Muscle of arm (tissue), 12 donors: ENCODE data around the gene OBP2A. TPM values are rescaled to one million over a fixed set of nuclear protein-coding genes. Genes with fewer than 3 reads are reported as not detected.
"Not testable (repeated sequence)": the region's sequence is repeated elsewhere in the genome, so short reads cannot be mapped to it uniquely, and the experiment has no call there.

Source experiments
- DNase-seq: peaks from one replicate; pipeline ENCODE4 v3.0.0-alpha.2; 2013
- polyA plus RNA-seq, 12 donors: library from polyadenylated mRNA; unstranded; fragments of 120-200 nt; gene quantifications; one replicate each; pipeline ENCODE4 v1.2.1, GENCODE V29; 2013; ENCODE audit not compliant: insufficient read length in 12 of 12

OBP2A gene
- polyA plus RNA-seq, 12 donors, result not detected

DNA sequence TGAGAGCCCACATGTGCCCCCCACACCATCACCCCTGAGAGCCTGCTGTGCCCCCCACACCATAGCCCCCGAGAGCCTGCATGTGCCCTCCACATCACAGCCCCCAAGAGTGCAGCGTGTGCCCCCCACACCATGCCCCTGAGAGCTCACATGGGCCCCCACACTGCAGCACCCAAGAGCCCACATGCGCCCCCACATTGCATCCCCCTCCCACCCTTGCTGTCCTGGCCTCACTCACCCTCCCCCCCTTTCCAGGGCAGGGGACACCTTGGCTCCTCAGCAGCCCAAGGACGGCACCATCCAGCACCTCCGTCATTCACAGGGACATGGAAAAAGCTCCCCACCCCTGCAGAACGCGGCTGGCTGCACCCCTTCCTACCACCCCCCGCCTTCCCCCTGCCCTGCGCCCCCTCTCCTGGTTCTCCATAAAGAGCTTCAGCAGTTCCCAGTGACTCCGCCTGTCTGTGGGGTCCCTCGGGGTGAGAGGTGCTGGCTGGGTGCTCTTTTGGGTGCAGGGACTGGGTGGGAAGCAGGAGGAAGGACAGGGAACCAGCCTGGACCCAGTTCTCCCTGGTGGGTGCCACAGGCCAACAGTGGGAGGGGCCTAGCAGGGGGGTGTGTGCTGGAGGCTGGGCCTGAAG is 19.7 kb upstream of the OBP2A start:
- DNase-seq, result no peak

GRCh38 chr9:135526730-135527571 is 19.0 kb upstream of the OBP2A start:
- no peak for DNase-seq

DNA sequence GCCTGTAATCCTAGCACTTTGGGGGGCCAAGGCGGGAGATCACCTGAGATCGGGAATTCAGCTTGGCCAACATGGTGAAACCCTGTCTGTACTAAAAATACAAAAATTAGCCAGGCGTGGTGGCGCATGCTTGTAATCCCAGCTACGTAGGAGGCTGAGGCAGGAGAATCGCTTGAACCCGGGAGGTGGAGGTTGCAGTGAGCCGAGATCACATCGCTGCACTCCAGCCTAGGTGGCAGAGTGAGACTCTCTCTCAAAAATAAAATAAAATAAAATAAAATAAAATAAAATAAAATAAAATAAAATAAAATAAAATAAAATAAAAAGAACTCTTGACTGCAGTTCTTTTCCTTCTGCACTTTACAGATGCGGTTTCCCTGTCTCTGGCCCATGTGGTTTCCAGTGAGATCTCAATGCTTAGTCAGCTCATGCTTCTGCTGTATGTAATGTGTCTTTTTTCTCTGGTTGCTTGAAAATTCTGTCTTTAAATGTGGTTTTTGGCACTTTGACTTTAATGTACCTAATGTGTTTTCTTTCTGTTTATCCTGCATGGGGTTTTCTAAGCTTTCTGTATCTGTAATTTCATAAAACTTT is 17.0 kb upstream of the OBP2A start:
- not testable (repeated sequence) for DNase-seq

- no peak for DNase-seq
Measured at GRCh38 chr9:135530146-135530545, 15.8 kb upstream of the OBP2A start.

DNA sequence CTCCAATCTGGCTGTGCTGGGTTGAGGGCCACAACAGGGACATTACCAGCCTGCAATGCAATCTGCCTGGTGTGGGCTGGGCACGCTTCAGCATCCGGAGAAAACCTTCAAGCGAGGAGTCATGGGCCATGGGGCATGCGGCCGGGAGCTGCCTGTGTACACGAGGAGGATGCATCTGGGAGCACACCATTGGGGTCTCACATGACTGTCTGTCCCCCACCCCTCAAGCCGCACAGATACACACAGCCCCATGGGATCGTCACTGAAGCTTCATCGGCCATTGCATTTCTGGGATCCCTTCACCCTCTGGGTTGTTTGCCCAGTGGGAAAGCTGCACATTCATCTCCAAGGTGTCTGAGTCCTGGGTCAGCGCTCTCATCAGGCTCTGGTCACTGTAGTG is 14.8 kb upstream of the OBP2A start:
- DNase-seq, result no peak

DNA sequence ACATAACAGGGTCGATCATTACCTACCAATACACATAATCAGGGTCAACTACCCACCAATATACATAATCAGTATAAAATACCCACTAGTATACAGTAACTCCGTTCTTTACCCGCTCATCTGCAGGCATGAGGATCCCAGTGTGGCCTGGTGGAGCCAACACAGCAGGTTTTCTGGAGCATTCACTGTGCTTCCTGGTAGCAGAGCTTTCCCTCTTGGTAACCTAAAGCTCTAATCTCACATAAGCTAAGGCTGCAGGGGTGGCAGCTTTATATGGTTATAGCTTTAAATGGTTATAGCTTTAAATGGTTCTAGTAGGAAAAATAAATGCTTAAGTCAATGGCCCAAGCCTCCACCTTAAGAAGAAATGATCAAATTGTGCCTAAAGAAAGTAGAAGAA is 12.8 kb upstream of the OBP2A start:
- no peak for DNase-seq

- no peak for DNase-seq
Measured at GRCh38 chr9:135533674-135534073, 12.3 kb upstream of the OBP2A start.

DNA sequence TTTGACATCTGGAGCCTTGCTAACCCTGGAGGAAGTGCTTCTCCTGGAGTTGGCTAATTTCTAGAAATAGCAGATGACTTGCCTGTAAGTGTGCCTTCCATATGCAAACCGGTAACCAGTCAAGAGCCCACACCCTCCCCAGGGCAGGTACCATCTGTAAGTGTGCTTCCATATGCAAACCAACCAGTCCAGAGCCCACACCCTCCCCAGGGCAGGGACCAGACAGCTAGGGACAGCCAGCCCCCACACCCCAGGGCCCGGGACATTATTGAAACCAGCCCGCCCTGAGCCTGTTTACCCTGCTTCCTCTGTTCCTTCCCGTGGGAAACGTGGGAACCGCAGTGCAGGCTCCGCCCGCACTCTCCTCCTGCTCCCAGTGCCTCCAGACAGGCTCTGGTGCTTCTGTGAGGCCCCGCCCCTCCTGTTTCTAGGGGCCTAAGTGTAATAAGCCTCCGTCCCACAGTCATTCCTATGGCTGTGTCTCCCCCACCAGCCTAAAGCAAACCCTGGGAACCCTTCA is 11.7 kb upstream of the OBP2A start:
- DNase-seq, result not testable (repeated sequence)

DNA sequence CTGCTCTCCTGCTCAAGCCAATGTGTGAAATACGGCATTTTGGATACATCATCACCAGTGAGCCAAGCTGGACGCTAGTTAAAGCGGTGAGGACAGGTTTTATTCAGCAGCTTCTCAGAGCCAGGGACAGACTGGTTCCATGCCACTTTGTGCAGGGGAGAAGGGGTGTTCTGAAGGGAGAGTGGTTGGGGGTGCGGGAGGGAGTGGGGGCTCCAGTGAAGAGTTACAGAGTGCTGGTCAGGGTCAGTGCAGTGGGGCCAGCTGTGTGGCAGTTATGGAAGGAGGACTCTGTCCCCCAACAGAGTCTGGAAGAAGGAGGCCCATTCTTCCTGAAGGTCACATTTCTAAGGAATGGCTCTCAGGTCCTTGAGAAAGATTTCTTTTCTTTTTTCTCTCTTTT is 11.1 kb upstream of the OBP2A start:
- not testable (repeated sequence) for DNase-seq

DNA sequence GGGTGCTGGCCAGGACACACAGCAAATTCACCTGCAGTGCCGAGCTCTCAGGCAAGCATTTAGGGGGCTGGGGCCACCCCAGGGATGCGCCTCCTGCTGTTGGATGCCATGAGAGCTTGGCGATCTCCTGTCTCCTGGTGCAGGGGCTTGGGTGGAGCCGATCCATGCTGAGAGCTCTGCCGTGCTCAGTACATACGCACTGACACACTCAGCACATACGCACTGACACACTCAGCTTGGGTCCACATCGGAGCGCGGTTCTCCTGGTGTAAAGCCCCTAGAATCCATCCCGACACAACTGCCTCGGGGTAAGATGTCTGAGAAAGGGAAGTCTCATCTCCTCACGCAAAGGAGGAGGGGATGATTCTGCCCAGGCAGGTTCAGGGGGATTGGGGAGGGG is 10.3 kb upstream of the OBP2A start:
- not testable (repeated sequence) for DNase-seq

DNA sequence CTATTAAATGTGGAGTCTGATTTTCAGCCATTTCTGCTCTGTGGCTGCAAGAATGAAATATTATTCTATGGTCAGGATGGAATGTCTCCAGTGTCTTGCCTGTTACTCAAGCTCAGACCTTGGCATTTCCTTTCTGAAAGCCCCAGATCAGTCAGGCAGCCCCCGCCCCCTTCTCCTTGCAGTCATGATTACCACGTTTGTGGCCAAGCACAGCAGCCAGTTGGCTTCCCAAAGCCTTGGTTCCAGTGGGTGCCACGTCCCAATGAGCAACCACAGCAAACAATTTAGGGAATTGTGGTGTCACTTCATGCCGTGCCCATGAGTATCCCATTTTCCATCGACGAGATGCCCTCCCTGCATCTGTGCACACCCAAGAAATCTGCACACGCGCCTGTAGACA is 9.7 kb upstream of the OBP2A start:
- no peak for DNase-seq

DNA sequence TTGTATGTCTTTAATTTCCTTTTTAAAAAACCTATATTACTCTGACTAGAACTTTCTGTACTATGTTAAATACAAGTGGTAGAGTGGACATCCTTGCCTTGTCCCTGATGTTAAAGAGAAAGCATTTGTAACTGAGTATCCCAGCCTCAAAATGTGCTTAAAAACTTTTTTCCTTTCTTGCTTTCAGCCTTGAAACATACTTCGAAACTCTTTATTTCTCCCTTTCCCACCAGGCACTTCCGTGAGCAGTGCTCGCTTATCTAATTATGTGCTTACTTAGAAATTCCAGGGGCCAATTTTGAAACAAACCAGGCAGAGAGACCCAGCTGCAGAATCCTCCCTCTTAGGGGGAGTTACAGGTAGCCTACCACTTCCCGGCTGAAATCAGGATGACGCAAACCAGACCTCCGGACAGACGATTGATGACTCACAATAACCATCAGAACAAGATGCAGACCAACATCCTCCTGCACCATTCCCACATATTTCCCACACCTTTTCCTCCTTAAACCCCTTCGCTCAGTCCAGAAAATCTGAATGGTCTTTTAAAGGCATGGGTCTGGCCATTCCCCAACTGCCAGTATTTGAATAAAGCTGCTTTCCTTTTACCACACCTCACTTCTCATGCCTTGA is 2.5 kb upstream of the OBP2A start:
- not testable (repeated sequence) for DNase-seq

DNA sequence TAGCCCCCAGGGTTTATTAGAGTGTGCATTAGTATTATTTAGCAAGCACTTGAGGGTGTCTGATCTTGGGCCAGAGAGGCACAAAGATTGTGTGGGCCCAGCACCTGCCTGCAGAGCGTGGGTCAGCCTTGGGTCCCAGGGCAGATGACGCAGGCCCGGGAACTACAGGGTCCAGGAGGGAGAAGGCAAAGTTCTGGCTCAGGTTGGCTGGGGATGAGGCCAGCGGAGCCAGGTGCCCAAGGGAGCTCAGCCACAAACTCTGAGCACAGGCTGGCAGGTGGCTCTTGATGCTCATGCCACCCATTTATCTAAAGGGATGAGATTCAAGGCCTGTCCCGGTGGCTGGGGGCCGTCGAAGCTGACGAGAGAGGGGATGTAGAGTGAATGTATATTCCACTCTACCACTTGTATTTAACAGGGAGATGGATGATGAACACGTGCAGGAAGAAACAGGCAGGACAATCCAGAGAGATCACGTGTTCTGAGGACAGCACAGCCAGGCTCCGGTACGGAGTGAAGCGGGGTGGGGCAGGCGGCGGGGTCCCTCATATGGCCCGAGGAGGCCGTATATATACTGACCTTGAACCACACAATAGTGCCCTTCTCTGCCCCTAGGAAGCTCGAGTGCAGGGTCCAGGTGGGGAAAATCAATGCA is 818 bp upstream of the OBP2A start:
- DNase-seq, result no peak

DNA sequence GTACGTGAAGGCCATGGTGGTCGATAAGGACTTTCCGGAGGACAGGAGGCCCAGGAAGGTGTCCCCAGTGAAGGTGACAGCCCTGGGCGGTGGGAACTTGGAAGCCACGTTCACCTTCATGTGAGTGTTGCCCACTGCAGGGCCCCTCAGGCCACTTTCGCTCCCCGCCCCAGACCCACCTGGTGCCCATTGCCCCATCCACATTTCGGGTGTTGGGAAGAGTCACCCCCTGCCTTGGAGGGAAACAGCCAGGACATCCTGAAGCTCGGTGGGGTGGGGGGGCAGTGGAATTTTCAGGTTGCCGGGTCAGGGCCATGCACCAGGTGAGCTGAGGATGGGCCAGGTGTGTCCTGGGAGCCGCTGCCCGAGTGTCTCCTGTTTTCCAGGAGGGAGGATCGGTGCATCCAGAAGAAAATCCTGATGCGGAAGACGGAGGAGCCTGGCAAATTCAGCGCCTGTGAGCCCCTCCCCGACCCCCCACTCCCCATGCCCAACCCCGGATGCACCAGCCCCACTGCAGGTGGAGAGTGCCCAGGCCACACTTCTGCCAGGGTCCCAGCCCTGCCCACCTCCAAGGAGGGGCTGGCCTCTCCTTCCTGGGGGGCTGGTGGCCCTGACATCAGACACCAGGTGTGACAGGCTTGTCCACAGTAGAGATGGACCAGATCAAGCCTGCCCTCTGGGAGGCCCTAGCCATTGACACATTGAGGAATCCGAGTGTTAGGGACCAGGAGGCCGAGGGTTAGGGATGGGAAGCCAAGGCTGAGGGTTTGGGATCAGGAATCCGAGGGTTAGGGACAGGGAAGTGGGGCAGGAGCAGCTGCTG is 1.1 kb downstream of the OBP2A start:
- DNase-seq, result not testable (repeated sequence)

- DNase-seq, result no peak
Measured at GRCh38 chr9:135547756-135548736, 2.1 kb downstream of the OBP2A start.

DNA sequence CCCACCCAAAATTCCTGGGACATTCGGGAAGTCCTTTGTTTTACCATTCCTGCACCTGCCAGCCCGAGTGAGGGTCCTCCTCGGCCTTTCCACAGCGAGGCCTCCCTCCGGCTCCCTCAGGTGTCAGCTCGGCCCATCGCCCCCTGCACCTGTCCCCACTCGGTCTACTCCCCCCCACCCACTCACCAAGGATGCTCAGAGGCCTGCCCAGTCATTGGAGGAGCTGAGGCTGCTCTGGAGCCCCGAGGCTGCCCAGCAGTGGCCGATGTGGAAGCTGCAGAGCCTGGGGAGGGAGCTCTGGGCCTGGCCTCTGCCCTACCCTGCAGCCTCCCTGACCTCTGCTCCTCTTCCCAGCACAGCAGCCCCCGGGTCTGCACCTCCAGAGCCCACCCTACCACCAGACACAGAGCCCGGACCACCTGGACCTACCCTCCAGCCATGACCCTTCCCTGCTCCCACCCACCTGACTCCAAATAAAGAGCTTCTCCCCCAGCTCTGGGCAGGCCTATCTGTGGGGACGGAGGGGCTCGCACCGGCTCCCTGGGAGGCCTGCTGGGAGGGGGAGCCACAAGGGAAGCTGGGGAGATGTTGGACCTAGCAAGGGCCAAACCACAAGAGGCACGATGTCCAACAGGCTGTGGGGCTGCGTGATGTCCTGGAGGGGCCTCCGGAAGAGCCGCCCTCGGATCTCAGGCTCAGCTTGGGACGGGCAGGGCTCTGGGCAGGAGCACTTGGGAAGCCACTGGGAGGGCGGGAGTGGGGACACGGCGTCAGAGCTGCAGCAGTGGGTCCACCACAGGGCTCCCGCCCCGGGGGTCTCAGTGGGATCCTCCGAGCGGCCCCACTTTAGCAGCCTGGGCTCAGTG is 3.8 kb downstream of the OBP2A start:
- not testable (repeated sequence) for DNase-seq

DNA sequence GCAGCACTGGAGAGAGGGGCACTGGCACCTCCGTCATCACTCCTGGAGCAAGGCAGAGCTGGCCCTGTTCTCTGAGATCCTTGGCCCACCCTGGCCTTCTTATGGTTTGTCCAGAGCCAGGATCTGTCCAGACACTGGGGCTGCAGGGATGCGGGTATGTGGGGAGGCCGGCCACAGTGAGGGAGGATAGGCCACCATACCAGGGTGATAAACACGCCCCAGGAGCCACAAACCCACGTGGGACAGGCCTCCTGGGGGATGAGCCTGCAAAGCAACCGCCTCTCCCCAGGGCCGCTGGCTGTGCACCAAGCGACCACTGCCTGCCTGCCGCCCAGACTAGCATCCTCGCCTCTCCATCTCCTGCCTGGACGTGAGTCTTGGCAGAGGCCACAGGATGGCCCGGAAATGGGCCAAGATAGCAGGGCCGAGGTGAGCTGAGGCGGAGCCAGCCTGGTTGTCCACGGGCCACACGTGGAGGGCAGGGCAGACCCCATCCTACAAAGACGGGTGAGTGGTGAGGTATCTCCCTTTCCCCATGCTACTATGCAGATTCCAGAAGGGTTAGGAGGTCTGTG is 4.5 kb downstream of the OBP2A start:
- DNase-seq, result no peak

DNA sequence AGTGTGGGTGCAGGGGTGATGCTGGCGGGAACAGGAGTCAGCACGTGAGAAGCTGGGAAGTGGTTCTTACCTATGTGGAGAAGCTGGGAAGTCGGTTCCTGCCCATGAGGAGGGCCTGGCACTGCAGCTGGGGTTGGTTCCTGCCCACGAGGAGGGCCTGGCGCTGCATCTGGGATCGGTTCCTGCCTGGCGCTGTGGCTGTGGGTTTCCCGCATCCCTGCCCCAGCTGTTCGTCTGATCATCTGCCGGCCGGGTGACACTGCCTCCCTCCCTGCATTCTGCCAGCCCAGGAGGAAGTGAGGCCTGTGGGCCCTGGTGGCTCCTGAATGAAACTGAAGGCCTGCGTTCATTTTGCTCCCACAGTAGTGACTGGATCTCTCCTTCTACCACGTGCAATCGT is 5.1 kb downstream of the OBP2A start:
- DNase-seq, result no peak
